HG03442 (cell line): ENCODE results near the gene KRT75.
"Not testable (repeated sequence)": the region's sequence is repeated elsewhere in the genome, so short reads cannot be mapped to it uniquely, and the experiment has no call there.

Source experiments
- ATAC-seq: cut with Tn5 transposase; IDR thresholded peaks from one replicate; pipeline ENCODE4 v1.9.1; 2021; ENCODE audit warnings: mild to moderate bottlenecking, moderate library complexity; ENCODE audit not compliant: unreplicated experiment

The KRT75 gene

DNA sequence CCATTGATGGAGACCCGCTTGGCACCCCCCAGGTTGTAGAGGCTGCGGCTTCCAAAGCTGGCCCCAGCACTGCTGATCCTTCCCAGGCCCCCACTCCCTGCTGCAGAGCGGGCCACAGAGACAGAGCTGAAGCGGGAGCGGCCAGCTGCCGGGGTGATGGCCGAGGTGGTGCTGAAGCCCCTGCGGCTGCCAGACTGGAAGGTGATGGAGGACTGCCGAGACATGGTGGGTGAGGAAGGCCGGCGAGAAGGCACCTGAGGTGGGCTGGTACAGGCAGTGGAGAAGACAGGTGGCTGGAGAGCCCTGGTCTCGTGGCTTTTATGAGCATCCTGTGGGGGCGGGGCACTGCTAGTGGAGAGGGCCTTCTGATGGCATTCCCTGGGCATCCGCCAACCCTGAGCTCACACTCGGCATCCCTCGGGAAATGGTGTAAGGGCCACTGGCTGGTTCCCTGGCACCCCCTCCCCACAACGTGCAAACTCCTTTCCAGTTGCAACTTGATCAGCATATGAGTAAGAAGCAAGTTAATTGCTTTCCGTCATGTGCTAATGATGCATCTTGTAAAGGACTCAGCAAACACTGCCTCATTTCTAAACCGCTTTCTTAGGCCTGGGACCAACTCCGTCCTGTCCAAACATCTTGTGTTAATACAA lies at the start of gene KRT75:
Gene KRT75 (minus strand): TSS at position 291 of the 653 bp plus-strand sequence. CDS start 67 bp downstream, at position 224.
- ATAC-seq: no peak

DNA sequence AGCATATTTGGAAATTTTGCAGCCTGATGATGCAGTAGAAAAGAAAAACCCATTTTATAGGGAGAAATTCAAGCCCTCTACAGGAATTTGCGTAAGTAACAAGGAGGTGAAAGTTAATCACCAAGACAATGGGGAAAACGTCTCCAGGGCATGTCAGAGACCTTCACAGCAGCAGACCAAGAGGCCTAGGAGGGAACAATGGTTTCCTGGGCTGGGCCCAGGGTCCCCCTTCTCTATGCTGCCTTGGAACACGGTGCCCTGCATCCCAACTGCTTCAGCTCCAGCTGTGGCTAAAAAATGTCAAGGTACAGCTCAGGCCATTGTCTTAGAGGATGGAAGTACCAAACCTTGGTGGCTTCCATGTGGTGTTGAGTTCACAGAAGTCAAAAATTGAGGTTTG lies 45.9 kb upstream of the KRT75 start:
- ATAC-seq: no peak

DNA sequence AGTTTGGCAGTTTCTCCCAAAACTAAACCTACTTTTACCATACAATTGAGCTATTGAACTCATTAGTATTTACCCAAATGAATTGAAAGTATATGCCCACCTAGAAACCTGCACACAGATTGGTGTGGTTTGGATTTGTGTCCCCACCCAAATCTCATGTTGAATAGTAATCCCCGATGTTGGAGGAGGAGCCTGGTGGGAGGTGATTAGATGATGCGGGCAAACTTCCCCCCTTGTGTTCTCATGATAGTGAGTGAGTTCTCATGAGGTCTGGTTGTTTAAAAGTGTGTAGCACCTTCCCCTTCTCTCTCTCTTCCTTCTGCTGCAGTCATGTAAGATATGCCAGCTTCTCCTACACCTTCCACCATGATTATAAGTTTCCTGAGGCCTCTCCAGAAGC lies 43.5 kb upstream of the KRT75 start:
- no peak for ATAC-seq

DNA sequence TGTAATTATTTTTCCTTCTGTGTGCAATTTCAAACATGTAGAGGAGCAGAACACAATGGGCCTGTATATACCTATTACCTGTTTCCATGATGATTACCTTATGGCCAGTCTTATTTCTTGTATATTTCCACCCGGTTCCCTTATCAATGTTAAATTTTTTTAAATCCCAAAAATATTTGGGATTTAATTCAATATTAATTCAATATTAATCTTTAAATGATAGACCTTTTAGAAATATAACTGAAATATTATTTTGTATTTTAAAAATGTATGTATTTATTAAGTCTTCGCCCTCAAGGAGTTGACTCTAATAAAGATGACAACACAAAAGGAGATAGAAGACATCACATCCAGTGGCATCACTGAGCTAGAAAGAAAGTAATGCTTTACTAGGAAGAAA lies 40.0 kb upstream of the KRT75 start:
- ATAC-seq: no peak

DNA sequence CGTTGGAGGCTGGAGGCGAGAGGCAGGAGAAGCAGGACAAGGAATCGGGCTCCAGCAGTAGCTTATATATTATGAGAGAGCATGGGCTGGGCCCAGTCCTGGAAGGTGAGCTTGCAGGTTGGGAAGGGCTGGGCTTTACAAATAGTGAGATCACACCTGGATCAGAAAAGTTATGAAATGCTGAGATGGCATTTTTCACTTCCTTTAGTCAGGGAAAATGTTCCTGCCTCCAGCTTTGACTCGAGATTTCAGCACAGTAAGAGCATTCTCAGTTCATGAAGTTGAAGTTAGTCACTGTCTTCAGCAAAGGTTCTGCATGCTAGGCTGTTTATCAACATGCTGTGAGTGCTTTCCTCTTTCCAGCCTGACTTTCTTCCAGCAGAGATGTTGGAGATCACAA lies 39.6 kb upstream of the KRT75 start, which contains the start of gene KRT6C:
Gene KRT6C (minus strand): TSS at position 38 of the 400 bp plus-strand sequence. CDS start 68 bp downstream, outside the sequence.
- no peak for ATAC-seq

DNA sequence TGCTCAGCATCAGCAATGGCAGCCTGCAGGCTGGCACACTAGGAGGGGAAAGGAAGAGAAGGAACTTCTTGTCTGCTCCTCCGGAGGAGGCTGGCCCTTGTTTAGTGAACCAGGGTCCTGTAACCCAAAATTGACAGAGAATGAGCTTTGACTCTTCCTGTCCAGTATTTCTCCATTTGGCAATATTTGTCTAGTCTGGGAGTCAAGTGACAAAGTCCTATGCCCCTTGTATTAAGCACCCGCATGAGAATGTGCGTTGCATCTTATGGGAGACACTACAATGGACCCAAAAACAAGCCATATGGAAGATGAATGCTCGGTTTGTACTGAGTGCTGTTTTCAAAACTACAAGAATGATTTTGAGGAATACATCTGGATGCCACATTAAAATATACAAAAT lies 35.7 kb upstream of the KRT75 start:
- ATAC-seq: no peak

DNA sequence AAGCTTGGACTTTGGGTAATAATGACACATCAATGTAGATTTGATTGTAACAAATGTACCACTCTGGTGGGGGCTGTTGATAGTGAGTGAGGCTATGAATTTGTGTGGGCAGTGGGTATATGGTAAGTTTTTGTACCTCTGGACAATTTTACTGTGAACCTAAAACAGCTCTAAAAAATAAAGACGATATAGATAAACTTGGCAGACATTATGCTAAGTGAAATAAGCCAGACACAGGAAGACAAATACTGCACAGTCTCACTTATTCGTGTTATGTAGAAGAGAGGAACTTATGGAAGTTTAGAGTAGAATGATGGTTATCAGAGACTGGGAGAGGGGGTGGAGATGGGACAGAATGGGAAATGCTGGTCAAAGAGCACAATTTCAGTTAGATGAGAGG lies 30.7 kb upstream of the KRT75 start:
- ATAC-seq: no peak

DNA sequence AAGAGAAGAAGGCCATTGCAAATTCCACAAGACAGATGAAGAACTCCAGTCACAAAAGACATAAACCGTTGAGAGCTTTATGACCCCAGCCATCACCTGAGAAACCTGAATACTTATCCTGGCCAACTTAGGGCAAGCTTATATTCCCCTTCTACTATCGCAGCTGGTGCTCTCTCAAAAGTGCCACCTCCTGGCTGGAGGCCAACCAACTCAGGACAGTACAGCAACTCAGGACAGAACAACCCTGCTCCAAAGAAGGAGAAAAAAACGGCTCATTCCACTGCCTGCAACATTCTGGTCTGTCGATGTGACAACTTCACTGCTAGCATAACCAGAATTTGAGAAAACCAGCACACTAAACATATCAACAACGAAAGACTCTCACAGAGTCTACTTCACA lies 27.5 kb upstream of the KRT75 start:
- no peak for ATAC-seq

DNA sequence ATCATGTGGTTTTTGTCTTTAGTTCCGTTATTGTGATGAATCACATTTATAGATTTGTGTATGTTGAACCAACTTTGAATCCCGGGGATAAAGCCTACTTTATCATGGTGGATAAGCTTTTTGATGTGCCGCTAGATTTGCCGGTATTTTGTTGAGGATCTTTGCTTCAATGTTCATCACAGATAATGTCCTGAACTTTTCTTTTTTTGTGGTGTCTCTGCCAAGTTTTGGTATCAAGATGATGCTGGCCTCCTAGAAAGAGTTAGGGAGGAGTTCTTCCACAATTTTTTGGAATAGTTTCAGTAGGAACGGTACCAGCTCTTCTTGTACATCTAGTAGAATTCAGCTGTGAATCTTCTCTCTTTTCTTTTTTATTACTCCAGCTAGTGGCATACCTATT lies 24.7 kb upstream of the KRT75 start:
- no peak for ATAC-seq

DNA sequence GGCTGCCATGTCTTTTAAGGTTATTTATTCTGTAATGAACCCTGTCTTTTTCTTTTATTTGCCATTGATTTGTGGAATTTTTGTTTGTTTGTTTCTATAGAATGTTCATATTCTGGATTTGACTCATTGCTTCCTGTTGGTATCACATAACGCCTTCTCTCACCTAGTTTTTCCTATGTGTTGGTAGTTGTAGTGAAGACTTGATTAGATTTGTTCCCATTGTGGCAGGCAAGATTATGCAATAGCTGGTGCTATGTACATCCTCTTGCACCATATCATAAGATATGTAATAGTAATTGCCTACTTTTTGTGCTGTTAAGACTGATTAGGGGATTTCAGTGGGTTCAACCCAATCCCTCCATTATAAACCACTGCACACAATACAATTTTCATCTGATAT lies 21.6 kb upstream of the KRT75 start:
- ATAC-seq: no peak

DNA sequence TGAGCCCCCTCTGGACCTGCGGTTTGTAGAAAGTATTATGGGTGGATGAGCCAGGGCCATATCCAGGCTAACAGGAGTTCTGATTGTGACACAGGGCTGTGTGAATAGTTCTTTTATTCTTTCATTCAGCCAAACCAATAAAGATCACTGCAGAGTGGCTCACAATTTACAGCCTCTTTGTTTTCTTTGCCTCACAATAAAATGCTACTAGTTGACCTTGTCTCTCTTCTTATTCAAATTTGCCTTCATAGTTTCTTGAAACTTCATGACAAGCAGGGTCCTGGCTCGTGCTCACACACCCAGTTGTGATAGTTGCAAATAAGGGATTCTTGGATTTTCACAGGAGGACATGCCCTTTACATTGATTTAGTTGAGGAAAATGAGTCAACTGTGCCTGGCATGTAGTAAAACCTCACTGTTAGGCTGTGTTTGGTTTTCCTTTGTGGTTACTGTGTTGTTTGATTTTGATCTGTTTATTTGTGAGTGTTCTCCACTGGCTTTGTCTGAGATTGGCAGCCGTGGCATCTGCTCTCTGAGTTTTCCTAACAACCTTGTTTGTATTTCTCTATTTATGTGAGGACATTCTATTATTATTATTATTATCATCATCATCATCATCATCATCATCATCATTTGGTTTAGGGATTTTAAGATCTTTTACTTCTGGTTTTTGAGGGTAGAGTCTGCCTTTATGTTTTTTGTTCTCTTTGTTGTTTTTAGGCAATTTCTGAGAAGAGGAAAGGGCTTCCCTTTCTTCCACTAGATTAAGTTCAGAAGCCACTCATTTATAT lies 20.4 kb upstream of the KRT75 start:
- ATAC-seq: no peak

DNA sequence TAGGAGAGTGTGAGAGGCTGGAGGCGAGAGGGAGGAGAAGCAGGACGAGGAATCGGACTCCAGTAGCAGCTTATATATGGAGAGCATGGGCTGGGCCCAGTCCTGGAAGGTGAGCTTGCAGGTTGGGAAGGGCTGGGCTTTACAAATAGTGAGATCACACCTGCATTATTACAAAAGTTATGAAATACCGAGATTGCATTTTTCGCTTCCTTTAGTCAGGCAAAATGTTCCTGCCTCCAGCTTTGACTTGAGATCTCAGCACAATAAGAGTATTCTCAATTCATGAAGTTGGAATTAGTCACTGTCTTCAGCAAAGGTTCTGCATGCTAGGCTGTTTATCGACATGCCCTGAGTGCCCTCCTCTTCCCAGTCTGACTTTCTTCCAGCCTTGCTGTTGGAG lies 17.9 kb upstream of the KRT75 start, which contains the start of gene KRT6B:
Gene KRT6B (minus strand): TSS at position 46 of the 400 bp plus-strand sequence. CDS start 68 bp downstream, outside the sequence.
- ATAC-seq: no peak

DNA sequence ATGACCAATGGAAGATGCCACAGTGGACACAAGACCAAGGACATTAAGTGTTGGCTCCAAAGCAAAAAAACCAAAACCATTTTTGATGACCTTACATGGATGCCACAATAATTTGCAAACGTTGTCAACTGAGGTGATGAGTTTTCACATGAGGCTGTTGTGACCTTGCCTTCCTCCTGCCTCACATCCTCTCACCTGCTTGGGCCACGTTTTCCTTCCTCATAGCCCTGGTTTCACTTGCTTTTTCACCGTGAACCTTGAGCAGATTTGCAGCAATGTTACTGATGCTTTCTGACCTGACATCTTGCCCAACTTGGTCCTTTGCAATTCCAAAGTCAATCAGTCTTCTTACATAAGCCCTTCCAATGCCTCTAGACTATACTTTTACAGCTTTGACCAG lies 14.1 kb upstream of the KRT75 start:
- ATAC-seq: no peak

DNA sequence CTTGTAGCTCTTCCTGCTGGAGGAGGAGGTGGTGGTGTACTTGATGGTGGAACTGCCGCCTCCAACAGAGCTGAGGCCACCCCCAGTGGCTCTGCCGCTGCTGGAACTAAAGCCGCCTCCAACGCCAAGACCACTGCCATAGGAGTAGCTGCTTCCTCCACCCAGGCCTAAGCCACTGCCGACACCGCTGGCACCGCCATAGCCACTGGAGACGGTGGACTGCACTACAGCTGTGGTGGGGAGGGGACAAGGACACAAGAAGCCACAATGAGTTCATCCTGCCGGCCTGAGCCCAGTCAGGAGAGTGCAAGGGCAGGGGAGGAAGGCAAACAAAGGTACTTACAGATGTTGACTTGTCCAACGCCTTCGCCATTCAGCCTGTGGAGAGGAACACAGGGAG lies 13.0 kb upstream of the KRT75 start:
- ATAC-seq: not testable (repeated sequence)

DNA sequence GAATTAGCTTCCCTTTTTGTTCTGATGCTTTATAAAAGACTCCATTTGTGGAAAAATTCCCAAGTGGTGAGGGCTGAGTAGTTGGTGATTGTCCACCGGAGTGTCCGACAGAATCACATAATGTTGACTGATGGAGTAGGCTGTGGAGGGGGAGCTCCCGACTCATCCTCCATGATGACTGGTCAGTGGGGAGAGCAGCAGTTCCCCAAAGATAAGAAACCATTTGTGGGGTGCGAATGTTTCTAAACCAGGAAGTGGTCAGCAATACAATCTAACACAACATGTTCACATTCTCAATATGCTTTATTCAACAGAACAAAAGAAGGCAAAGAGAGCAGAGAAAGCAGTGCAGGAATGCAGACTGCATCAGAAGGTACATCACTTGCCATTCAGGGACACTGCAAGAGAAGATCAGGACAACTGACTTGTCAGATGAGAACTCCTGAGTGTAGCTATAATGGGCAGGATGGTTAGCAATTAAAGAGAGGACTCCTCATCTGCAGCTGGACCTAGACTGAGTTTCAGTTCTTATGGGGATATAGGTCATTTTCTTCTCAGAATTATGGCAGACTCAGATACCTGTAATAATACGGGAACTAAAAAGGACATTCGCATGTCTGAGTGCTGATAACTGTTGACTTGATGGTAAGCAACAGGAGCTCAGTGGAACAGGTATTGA lies 12.3 kb upstream of the KRT75 start:
- no peak for ATAC-seq

DNA sequence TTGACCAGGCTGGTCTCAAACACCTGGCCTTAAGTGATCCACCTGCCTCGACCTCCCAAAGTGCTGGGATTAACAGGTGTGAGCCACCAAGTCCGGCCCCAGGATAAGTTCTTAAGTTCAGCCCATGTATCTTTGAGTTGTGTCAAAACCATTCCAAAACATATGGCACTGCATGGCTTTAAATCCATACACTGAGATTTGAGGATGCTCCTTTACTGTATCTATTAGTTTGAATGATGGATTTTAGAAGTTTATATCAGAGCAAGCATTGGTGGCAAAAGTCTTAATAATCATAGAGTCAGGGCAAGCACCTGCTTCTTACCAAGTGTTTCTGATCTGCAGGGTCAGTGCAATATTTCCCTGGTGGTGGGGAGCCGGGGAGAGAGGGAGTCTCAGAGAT lies 11.7 kb upstream of the KRT75 start:
- no peak for ATAC-seq

DNA sequence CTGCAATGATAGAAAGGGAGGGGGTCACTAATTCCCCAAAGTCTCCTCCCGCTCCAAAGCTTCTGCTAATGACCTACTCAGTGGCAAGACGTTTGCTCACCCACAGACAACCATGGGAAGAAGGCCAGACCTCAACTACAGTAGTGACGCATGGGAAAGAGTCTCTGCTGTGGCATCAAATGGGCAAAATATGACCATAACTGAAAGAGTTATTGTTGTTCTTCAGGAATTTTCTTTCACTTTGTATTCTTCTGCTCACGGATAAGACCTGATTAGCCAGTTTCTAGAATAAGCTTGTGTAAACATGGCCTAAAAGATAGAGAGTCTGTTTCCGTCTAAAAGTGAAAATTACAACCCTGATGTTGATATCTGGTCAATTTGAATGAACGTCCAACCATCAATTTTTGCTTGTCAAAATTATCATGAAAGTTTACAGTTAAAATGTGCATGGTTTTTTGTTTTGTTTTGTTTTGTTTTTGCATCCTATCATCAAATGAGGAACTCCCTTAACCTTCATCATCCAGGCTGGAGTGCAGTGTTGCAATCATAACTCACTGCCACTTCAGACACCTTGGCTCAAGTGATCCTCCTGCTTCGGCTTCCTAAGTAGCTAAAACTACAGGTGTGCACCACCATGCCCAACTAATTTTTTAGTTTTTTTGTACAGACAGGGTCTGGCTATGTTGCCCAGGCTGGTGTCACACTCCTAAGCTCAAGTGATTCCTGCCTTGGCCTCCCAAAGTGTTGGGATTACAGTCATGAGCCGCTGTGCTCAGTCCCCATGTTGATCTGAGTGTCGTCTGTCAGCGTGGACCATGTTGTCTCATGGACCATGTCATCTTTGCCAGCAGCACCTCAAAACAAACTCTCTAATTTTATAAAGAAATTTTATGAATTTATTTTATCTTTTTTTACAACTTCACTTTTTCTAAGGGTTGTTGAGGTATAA lies 10.8 kb upstream of the KRT75 start:
- no peak for ATAC-seq

DNA sequence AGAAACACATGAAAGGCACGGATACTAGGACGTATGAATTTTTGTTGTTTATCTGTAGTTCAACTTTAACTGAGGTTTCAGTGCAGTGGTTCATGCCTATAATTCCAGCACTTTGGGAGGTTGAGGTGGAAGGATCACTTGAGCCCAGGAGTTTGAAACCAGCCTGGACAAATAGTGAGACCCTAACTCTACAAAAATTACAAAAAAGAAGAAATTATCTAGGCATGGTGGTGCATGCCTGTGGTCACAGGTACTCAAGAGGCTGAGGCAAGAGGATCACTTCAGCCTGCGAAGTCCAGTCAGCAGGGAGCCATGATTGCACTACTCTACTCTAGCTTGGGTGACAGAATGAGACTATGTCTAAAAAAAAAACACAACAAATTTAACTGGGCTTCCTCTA lies 9.8 kb upstream of the KRT75 start:
- ATAC-seq: no peak

DNA sequence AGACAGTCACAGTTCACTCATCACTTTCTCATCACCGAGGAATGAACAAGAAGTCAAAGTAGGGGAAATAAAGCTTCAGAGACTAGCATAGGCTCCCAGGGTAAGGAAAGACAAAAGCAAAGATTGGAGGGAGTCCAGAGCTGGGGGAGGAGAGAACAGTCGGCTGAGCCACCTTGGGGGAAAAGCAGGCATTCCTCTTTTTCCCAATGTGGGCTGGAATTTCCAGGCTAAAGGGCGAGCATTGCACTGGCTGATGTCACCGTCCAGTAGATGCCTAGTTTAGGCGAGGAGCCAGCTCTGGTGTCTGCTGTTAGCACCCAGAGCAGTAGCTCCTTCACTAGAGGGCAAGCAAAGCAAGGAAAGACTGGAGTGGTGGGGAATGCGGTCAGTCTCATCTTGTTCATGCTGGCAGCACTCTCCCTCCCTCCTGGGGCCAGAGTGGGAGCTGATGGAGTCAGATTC lies 8.5 kb upstream of the KRT75 start:
- no peak for ATAC-seq

DNA sequence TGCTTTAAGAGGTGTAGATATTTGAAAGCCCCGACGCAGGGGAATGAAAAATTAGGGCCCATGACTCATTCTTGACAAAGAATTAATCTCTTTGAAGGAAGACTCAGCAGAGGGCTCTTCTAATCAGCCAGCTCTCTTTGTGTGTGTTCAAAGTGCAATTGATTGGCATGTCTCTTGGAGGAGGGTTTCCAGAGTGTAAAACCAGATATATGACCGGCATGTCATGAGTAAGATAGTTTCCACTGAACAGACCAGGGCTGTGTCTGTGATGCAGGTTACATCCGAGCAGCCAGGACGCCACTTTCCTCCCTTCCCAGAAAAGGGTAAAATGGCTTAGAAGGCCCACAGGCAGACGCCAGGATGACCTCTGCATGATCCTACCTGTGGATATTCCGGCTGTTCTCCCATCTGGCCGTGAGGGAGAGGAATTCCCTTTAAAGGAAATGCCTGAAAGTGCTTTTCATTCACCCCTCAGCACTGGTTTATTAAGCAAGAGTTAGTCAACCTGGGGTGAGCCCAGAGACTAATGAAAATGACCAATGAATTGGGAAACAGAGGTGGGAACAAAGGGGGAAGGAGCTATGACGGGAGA lies 7.2 kb upstream of the KRT75 start:
- ATAC-seq: no peak
